Tibial nerve (tissue), 4 donors: ENCODE data around the gene HTR2C.

ENCODE experiments used
- EP300 ChIP-seq, 2 donors: sonication (generic); formaldehyde crosslinking; IDR thresholded peaks; one replicate each; pipeline ENCODE4 v1.6.1; 2017; ENCODE audit warnings: antibody characterized with exemption in 2 of 2, mild to moderate bottlenecking in 1 of 2
- TF ChIP-seq, protein P1 (sequence below), 5 experiments: fragments of 200-600 bp in 3 of 5; fragments of 450-650 bp in 2 of 5; sonication (generic) in 3 of 5; IDR thresholded peaks; one replicate each; pipeline ENCODE4 v1.5.1; 2016 to 2019; ENCODE audit warnings: antibody characterized with exemption in 5 of 5, mild to moderate bottlenecking in 3 of 5, moderate library complexity in 2 of 5

DNA sequence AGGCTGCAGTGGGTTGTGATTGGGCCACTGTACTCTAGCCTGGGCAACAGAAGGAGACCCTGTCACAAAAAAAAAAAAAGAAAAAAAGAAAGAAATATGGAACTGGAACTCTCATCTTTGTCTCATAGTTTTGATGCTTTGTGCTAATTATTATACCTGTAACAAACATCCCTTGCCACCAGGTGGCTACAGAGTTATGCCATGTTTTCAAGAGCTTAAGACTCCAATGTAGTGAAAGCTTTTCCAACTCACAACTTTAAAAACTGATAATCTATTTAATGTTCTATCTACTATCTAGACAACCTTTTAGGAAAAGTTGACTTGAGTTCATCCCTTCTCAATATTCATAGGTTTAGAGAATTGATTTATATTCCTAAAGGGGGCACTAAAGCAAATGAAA, 42.4 kb downstream of the HTR2C start:
- TF ChIP-seq, protein P1, sequence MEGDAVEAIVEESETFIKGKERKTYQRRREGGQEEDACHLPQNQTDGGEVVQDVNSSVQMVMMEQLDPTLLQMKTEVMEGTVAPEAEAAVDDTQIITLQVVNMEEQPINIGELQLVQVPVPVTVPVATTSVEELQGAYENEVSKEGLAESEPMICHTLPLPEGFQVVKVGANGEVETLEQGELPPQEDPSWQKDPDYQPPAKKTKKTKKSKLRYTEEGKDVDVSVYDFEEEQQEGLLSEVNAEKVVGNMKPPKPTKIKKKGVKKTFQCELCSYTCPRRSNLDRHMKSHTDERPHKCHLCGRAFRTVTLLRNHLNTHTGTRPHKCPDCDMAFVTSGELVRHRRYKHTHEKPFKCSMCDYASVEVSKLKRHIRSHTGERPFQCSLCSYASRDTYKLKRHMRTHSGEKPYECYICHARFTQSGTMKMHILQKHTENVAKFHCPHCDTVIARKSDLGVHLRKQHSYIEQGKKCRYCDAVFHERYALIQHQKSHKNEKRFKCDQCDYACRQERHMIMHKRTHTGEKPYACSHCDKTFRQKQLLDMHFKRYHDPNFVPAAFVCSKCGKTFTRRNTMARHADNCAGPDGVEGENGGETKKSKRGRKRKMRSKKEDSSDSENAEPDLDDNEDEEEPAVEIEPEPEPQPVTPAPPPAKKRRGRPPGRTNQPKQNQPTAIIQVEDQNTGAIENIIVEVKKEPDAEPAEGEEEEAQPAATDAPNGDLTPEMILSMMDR (IDR thresholded peaks at IDR 0.05) = no peak
- no peak for TF ChIP-seq EP300 (IDR thresholded peaks at IDR 0.05)
